SJSA1 (cell line): Measurements from ENCODE around the gene RUBCN. TPM values are rescaled to one million over a fixed set of nuclear protein-coding genes. Genes with fewer than 3 reads are reported as not detected.

ENCODE experiments used
- DNase-seq, 2 experiments: peaks; one replicate each; pipeline ENCODE4 v3.0.0-alpha.2; 2015 to 2020; ENCODE audit warnings: low spot score in 2 of 2, low read depth in 1 of 2
- H3K27ac ChIP-seq: fragments of 250-450 bp; sonication (Bioruptor Pico); 2 replicates; pipeline ENCODE4 v1.5.1; 2020; ENCODE audit warnings: mild to moderate bottlenecking, moderate library complexity
- H3K27me3 ChIP-seq: fragments of 250-450 bp; sonication (Bioruptor Pico); replicated peaks from 2 replicates; pipeline ENCODE4 v1.5.1; 2020; ENCODE audit warnings: mild to moderate bottlenecking, moderate library complexity
- H3K36me3 ChIP-seq: fragments of 250-450 bp; sonication (Bioruptor Pico); 2 replicates; pipeline ENCODE4 v1.5.1; 2020; ENCODE audit warnings: mild to moderate bottlenecking
- H3K4me1 ChIP-seq: fragments of 250-450 bp; sonication (Bioruptor Pico); replicated peaks from 2 replicates; pipeline ENCODE4 v1.6.1; 2021; ENCODE audit warnings: mild to moderate bottlenecking
- H3K4me3 ChIP-seq: fragments of 250-450 bp; sonication (Bioruptor Pico); 2 replicates; pipeline ENCODE4 v1.5.1; 2020; ENCODE audit warnings: mild to moderate bottlenecking
- H3K9me3 ChIP-seq: fragments of 250-450 bp; sonication (Bioruptor Pico); replicated peaks from 2 replicates; pipeline ENCODE4 v1.5.1; 2020; ENCODE audit warnings: mild to moderate bottlenecking
- total RNA-seq: library from RNA; depleted of rRNA; stranded (reverse); fragments of >200 nt; shearing (Covaris generic); gene quantifications from 2 replicates; pipeline ENCODE4 v1.2.3, GENCODE V29; 2014; rRNA removed

RUBCN gene
- 7.0 and 10.4 TPM in 2 replicates for total RNA-seq

DNA sequence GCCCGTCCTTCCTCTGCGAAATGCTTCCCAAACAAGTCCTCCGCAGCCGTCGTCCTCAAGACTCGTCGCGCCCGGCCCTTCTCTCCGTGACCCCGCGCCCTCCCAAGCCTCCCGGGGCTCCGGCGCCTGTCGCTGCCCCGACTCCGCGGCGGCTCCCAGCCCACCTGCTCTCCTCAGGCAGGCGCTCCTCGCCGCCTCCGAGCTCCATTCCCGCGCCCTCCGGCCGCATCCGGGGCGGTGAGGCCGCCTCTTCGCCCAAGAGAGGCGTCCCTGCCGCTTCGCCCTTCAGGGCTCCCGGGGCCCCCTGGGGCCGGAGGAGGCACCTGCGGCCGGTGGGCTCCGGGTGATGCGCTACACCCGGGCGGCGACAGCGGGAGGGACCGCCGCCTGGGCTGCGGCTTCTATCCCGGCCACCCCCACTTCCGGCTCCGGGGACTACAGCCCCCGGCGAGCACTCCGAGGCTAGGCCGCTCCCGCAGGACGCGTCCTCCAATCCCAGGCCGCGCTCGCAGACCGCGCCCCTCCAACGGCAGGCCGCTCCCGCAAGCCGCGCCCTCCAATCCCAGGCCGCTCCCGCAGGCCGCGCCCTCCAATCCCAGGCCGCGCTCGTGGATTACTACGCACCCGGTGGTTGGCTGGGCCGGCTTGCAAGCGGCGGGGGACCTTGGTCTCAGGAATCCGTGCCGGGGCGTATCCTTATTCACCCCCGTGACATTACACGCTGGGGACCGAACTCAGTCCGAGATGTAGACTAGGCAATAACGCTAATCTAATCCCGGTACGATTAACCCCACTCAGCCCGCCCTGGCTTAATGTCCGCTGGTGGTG lies at the start of gene RUBCN:
Gene RUBCN, minus strand, starts transcription at position 414 of the 828 bp plus-strand sequence. Its CDS starts 185 bp downstream, at position 229.
- no peak within 1 kb of the TSS for H3K27ac ChIP-seq
- H3K27me3 ChIP-seq: no peaks in the 10 kb centered on the region
- no peaks in the 10 kb centered on the region for H3K9me3 ChIP-seq
- peak; percentile 90 to 93 for DNase-seq
- peak within 1 kb of the TSS; percentile 80 for H3K4me3 ChIP-seq
- H3K4me1 ChIP-seq: peaks cover 10% of the 10 kb centered on the region; the same call in 1 of the 2 replicates
- no peaks in the 10 kb centered on the region for H3K36me3 ChIP-seq

- no peak overlapping the region for H3K27ac ChIP-seq
- H3K27me3 ChIP-seq: no peaks in the 10 kb centered on the region
- no peaks in the 10 kb centered on the region for H3K9me3 ChIP-seq
- H3K4me3 ChIP-seq: no peak overlapping the region
- peaks cover 9% of the 10 kb centered on the region for H3K36me3 ChIP-seq
- no peak for DNase-seq
- no peaks in the 10 kb centered on the region for H3K4me1 ChIP-seq
Measured at GRCh38 chr3:197784019-197784585, 47.4 kb upstream of the RUBCN start.

GRCh38 chr3:197782230-197782629 lies 45.5 kb upstream of the RUBCN start:
- Histone ChIP-seq H3K9me3 (no peaks in the 10 kb centered on the region), H3K36me3 (peaks cover 26% of the 10 kb centered on the region), H3K27me3 (no peaks in the 10 kb centered on the region), H3K27ac (no peak overlapping the region), H3K4me3 (no peak overlapping the region), H3K4me1 (no peaks in the 10 kb centered on the region)
- no peak for DNase-seq

- Histone ChIP-seq H3K27me3 (no peaks in the 10 kb centered on the region), H3K4me3 (no peak overlapping the region), H3K9me3 (no peaks in the 10 kb centered on the region), H3K36me3 (peaks cover 54% of the 10 kb centered on the region), H3K4me1 (no peaks in the 10 kb centered on the region), H3K27ac (no peak overlapping the region)
- DNase-seq: no peak
Measured at GRCh38 chr3:197775317-197775716, 38.6 kb upstream of the RUBCN start.

DNA sequence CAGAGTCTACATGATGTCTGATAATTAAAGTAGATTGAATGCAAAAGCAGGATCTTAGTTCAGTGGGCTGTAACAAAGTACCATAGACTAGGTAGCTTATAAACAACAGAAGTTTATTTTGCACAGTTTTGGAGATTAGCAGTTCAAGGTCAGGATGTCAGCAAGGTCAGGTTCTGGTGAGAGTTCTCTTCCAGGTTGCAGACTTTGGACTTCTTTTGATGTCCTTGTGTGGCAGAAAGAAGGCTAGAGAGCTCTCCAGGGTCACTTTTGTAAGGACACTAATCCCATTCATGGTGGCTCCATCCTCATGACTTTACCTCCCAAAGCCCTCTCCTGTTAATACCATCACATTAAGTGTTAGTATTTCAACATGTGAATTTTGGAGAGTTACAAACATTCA lies 25.1 kb upstream of the RUBCN start:
- Histone ChIP-seq H3K9me3 (no peaks in the 10 kb centered on the region), H3K4me3 (no peak overlapping the region), H3K27ac (no peak overlapping the region), H3K36me3 (peaks cover 50% of the 10 kb centered on the region), H3K27me3 (no peaks in the 10 kb centered on the region), H3K4me1 (no peaks in the 10 kb centered on the region)
- no peak for DNase-seq

DNA sequence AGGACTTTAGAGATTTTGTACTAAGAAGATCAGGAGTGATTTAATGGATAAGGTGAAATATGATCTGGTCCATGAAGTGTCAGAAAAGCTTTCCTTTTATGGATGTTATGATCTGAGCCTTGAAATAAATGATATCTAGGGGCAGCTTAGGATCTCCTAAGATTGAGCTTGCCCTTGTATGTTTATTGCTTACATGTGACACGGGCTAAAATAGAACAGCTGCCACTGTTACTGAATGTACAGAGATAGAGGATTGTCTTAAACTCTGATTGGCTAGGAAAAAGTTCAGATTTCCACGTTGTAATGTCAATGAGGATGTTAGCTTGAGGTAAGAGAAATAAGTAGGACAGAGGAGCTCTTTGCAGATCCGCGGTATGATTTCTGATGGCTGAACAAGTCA lies 21.8 kb upstream of the RUBCN start:
- Histone ChIP-seq H3K27ac (no peak overlapping the region), H3K9me3 (no peaks in the 10 kb centered on the region), H3K4me1 (no peaks in the 10 kb centered on the region), H3K36me3 (peaks cover 39% of the 10 kb centered on the region), H3K4me3 (no peak overlapping the region), H3K27me3 (no peaks in the 10 kb centered on the region)
- DNase-seq: no peak

- no peak overlapping the region for H3K27ac ChIP-seq
- DNase-seq: no peak
Measured at GRCh38 chr3:197756704-197757103, 20.0 kb upstream of the RUBCN start.

DNA sequence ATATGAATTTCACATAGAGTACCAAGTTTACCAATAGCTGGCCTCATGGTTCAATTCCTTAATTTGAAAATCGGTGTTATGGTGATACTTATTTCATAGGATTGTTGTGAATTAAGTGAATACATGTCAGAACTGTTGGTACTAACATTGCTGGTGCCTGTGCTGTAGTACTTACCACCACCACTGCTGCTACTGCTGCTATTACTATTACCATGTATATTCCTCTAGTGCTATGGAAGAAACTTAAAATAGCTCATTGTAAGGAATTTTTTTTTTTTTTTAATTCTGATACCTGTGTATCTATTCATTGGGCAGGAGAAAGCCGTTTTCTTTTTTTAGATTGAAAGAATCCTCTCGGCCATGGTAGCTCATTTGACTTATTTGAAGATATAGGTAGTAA lies 16.6 kb upstream of the RUBCN start:
- no peak for DNase-seq
- no peaks in the 10 kb centered on the region for H3K27me3 ChIP-seq
- H3K4me3 ChIP-seq: no peak overlapping the region
- H3K4me1 ChIP-seq: peaks cover 22% of the 10 kb centered on the region
- H3K36me3 ChIP-seq: peaks cover 20% of the 10 kb centered on the region
- H3K27ac ChIP-seq: no peak overlapping the region
- H3K9me3 ChIP-seq: no peaks in the 10 kb centered on the region

More at GRCh38 chr3:197756704-197757103, 20.0 kb upstream of the RUBCN start:
- Histone ChIP-seq H3K9me3 (no peaks in the 10 kb centered on the region), H3K27me3 (no peaks in the 10 kb centered on the region), H3K36me3 (peaks cover 24% of the 10 kb centered on the region), H3K4me3 (no peak overlapping the region), H3K4me1 (peaks cover 6% of the 10 kb centered on the region)

- no peaks in the 10 kb centered on the region for H3K9me3 ChIP-seq
- peaks cover 17% of the 10 kb centered on the region for H3K36me3 ChIP-seq
- no peak overlapping the region; the same call in 1 of the 2 replicates for H3K4me3 ChIP-seq
- no peak for DNase-seq
- H3K4me1 ChIP-seq: peaks cover 22% of the 10 kb centered on the region
- no peaks in the 10 kb centered on the region for H3K27me3 ChIP-seq
- no peak overlapping the region for H3K27ac ChIP-seq
Measured at GRCh38 chr3:197752107-197752506, 15.4 kb upstream of the RUBCN start.

GRCh38 chr3:197750858-197751737 lies 14.4 kb upstream of the RUBCN start:
- peak overlapping the region; percentile 84 for H3K4me3 ChIP-seq
- peak in 1 of 2 experiments; percentile 50 for DNase-seq
- H3K27me3 ChIP-seq: no peaks in the 10 kb centered on the region
- peaks cover 22% of the 10 kb centered on the region for H3K4me1 ChIP-seq
- H3K27ac ChIP-seq: peak overlapping the region; percentile 45
- H3K36me3 ChIP-seq: peaks cover 8% of the 10 kb centered on the region
- H3K9me3 ChIP-seq: no peaks in the 10 kb centered on the region

DNA sequence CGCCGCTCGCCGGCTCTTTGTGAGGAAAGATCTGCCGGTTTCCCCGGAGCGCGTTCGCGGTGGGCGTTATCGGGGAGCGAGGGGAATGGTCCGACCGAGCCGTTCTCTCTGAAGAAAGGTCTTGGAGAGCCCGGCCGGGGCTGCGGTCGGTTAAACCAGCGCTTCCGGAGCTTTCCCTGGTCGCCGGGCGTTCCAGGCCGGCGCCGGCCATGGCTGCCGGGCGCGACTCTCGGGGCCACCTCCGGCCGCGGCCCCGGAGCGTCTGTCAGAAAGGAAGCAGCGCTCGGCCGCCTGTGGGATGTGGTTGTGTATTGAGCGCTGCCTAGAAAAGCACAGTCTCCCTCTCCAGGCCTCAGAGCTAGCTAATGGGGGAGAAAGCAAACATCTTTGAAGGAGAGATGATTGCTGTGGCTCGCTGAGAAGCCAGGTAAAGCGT lies 13.7 kb upstream of the RUBCN start:
- Histone ChIP-seq H3K9me3 (no peaks in the 10 kb centered on the region), H3K27me3 (no peaks in the 10 kb centered on the region), H3K36me3 (peaks cover 8% of the 10 kb centered on the region; the same call in 1 of the 2 replicates), H3K4me1 (peaks cover 22% of the 10 kb centered on the region), H3K4me3 (peak overlapping the region; percentile 84), H3K27ac (peak overlapping the region; percentile 45)
- peak; percentile 63 to 70 for DNase-seq

DNA sequence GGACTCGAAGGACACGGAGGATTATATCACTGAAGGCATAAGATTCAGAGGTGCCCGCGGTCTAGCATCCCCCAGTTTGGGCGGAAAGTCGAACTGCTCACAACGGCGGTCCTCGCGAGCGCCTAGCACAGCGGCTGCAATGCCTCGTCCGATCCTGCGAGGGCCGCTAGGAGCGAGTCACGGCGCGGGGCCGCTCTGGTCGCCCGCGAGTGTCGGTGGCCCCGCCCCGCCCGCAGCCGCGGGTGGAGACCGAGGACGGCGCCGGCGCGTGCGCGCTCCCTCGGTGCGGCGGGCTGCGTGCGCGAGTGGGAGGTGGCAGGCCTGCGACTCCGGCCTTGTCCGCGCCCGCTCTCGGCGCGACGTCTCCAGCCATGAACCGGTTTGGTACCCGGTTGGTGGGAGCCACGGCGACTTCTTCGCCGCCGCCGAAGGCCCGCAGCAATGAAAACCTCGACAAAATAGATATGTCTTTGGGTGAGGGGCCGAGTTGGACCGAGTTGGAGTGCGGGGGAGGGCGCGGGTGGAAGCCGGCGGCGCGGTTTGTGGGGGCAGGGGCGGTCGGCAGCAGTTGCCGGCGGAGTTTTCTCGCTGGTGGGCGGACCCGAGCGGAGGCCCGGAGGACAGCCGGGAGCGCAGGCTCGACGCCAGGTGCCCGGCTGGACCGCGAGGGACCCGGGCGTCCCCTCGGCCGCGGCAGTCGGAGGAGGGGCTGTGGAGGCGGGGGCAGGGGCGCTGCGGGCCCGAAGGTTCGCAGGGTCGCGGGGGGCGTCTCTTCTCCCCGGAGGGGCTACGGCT lies 13.1 kb upstream of the RUBCN start, which contains the start of gene FYTTD1:
Gene FYTTD1, plus strand, starts transcription at position 283 of the 795 bp plus-strand sequence. Its CDS starts 89 bp downstream, at position 372.
- H3K9me3 ChIP-seq: no peaks in the 10 kb centered on the region
- H3K36me3 ChIP-seq: peaks cover 8% of the 10 kb centered on the region; the same call in 1 of the 2 replicates
- DNase-seq: peak; percentile 74 to 85
- peak within 1 kb of the TSS; percentile 45 for H3K27ac ChIP-seq
- H3K4me1 ChIP-seq: peaks cover 22% of the 10 kb centered on the region
- peak within 1 kb of the TSS; percentile 84 for H3K4me3 ChIP-seq
- no peaks in the 10 kb centered on the region for H3K27me3 ChIP-seq

DNA sequence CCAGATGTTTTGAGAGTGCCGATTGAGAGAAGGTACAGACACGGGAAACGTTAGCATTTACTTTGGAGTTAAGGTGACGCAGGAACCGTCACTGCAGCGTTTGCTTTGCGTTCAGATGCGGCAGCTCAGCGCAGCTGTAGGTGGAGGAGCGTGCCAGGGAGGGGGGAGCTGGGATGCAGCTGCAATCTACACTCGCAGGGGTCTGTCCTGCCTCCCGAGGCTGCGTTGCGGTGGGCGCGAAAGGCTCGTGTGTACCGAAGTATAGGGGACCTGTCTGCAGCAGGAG lies 12.6 kb upstream of the RUBCN start:
- peak in 1 of 2 experiments; percentile 53 for DNase-seq
- no peaks in the 10 kb centered on the region for H3K9me3 ChIP-seq
- peak overlapping the region; percentile 84 for H3K4me3 ChIP-seq
- H3K4me1 ChIP-seq: peaks cover 22% of the 10 kb centered on the region
- H3K27me3 ChIP-seq: no peaks in the 10 kb centered on the region
- peaks cover 8% of the 10 kb centered on the region; the same call in 1 of the 2 replicates for H3K36me3 ChIP-seq
- peak overlapping the region; percentile 20; the same call in 1 of the 2 replicates for H3K27ac ChIP-seq
